Measurements from ENCODE around the gene CNST.
"Not testable (repeated sequence)": the region's sequence is repeated elsewhere in the genome, so short reads cannot be mapped to it uniquely, and the experiment has no call there.

The CNST gene

GRCh38 chr1:246597340-246597739 is 31.1 kb downstream of the CNST start:
- peak; percentile 55 for DNase-seq (ENCODE audit: low spot score)
- H3K27ac ChIP-seq: no peak overlapping the region
- no peak for TF ChIP-seq CTCF (conservative IDR thresholded peaks at IDR 0.05; ENCODE audit: low read depth)
- ChIA-PET POLR2A (ENCODE audit: low non-redundant PET) (interaction anchor here (0.9 kb wide), 1 partner anchor 10 kb away, joined by 6 read pairs; no protein-coding TSS in a partner anchor), CTCF (interaction anchor here (0.7 kb wide), 1 partner anchor 99 kb away, joined by 3 read pairs; no protein-coding TSS in a partner anchor)

GRCh38 chr1:246597971-246598370 is 31.7 kb downstream of the CNST start:
- TF ChIP-seq CTCF (conservative IDR thresholded peaks at IDR 0.05; ENCODE audit: low read depth): no peak
- CTCF ChIA-PET: interaction anchor here (0.7 kb wide), 1 partner anchor 99 kb away, joined by 3 read pairs; no protein-coding TSS in a partner anchor
- POLR2A ChIA-PET (ENCODE audit: low non-redundant PET): interaction anchor here (0.9 kb wide), 1 partner anchor 11 kb away, joined by 6 read pairs; no protein-coding TSS in a partner anchor
- H3K27ac ChIP-seq: peak overlapping the region; percentile 76
- DNase-seq (ENCODE audit: low spot score): no peak

DNA sequence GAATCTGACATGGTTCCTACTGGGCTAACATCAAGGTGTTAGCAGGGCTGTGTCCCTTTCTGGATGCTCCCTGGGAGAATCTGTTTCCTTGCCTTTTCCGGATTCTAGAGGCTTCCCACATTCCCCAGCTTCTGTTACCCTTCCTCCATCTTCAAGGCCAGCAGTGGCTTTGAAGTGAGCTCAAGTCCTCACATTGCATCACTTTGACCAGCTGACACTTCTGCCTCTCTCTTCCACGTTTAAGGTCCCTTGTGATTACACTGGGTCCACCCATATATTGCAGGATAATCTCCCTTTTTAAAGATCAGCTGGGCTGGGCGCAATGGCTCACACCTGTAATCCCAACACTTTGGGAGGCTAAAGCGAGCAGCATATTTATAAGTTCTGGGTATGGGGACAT is 33.1 kb downstream of the CNST start:
- DNase-seq (ENCODE audit: low spot score): no peak
- no peak for TF ChIP-seq CTCF (conservative IDR thresholded peaks at IDR 0.05; ENCODE audit: low read depth)
- CTCF ChIA-PET: no interaction called here
- no peak overlapping the region for H3K27ac ChIP-seq
- POLR2A ChIA-PET (ENCODE audit: low non-redundant PET): no interaction called here

GRCh38 chr1:246600579-246600978 is 34.3 kb downstream of the CNST start:
- no peak for TF ChIP-seq CTCF (conservative IDR thresholded peaks at IDR 0.05; ENCODE audit: low read depth)
- no peak overlapping the region for H3K27ac ChIP-seq
- CTCF ChIA-PET: interaction anchor here (0.6 kb wide), 1 partner anchor 34 kb away, joined by 4 read pairs; the partner anchor contains the start of genes CNST and TFB2M
- POLR2A ChIA-PET (ENCODE audit: low non-redundant PET): no interaction called here
- DNase-seq (ENCODE audit: low spot score): no peak

- CTCF ChIA-PET: no interaction called here
- POLR2A ChIA-PET (ENCODE audit: low non-redundant PET): no interaction called here
Observed at GRCh38 chr1:246602194-246602593, 35.9 kb downstream of the CNST start.

DNA sequence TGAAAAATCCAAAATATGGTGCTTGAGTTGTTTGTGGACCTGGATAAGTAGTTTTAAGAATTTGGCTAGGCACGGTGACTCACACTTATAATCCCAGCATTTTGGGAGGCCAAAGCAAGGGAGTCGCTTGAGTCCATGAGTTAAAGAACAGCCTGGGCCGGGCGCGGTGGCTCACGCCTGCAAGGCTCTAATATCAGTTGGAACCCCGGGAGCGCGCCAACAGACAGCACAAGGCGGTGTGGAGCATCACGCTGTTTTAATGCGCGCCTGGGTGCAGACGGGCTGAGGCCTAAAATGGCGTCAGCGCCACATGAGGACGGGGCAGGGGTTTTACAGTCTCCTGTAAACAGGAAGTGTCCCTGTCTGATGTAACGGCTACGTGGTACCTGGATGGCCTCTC is 39.0 kb downstream of the CNST start:
- H3K27ac ChIP-seq; DNase-seq (ENCODE audit: low spot score); POLR2A ChIA-PET (ENCODE audit: low non-redundant PET); CTCF ChIA-PET: not testable (repeated sequence)

More at GRCh38 chr1:246602194-246602593, 35.9 kb downstream of the CNST start:
- no peak for DNase-seq (ENCODE audit: low spot score)
- no peak for TF ChIP-seq CTCF (conservative IDR thresholded peaks at IDR 0.05; ENCODE audit: low read depth)
- H3K27ac ChIP-seq: no peak overlapping the region

DNA sequence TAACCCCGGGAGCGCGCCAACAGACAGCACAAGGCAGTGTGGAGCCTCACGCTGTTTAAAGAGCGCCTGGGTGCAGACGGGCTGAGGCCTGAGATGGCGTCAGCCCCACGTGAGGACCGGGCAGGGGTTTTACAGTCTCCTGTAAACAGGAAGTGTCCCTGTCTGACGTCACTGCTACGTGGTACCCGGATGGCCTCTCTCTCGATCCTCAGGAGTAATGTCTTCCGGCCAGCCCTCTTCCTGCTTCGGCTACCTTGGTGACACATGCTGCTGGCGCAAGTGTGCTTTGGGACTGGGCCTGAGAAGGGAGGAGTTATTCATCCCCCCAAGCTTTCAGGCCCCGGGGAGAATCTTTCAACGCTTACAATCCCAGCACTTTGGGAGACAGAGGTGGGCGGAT is 41.2 kb downstream of the CNST start:
- CTCF ChIA-PET: no interaction called here

More for the DNA sequence above, 41.2 kb downstream of the CNST start:
- POLR2A ChIA-PET (ENCODE audit: low non-redundant PET): no interaction called here
- H3K27ac ChIP-seq: peak overlapping the region; percentile 32
- no peak for DNase-seq (ENCODE audit: low spot score)
- TF ChIP-seq CTCF (conservative IDR thresholded peaks at IDR 0.05; ENCODE audit: low read depth): no peak
